HCT116 (cell line): Measurements from ENCODE around the gene PMF1. TPM values are rescaled to one million over a fixed set of nuclear protein-coding genes. Genes with fewer than 3 reads are reported as not detected.

Experiments used
- ATAC-seq: fragments of 200-7000 bp; cut with Tn5 transposase; 2 replicates; pipeline ENCODE4 v1.9.1; 2020; ENCODE audit warnings: mild to moderate bottlenecking, moderate library complexity
- BruUV-seq: library from RNA; stranded (reverse); fragments of 400-500 nt; replicated peaks from 2 replicates; lab custom pipeline; 2021; lab: Mats Ljungman, UMichigan
- CTCF ChIA-PET: fragments of 300-600 bp; sonication (Branson Sonifier 250); formaldehyde crosslinking; loops from one replicate; lab custom pipeline; 2021; ENCODE audit warnings: antibody characterized with exemption; lab: Charles Lee
- POLR2A ChIA-PET: fragments of 300-600, 350-600 bp; sonication (Branson Sonifier 250); formaldehyde crosslinking; loops from one replicate; lab custom pipeline; 2021; ENCODE audit warnings: antibody characterized with exemption; lab: Charles Lee
- RAD21 ChIA-PET, 2 experiments: fragments of 300-600 bp; sonication (Branson Sonifier 250); formaldehyde crosslinking; loops; one replicate each; lab custom pipeline; 2023; ENCODE audit warnings: low total read pairs in 2 of 2; ENCODE audit not compliant: uncharacterized antibody in 2 of 2, unreplicated experiment in 2 of 2, low non-redundant PET in 1 of 2; lab: Charles Lee
- DNase-seq: peaks from one replicate; pipeline ENCODE4 v3.0.0-alpha.2; 2010; ENCODE audit warnings: low read depth, low spot score
- H2AFZ ChIP-seq: fragments of 200-600 bp; shearing (Covaris generic), sonication (generic); 2 replicates; pipeline ENCODE4 v1.6.1; 2017; ENCODE audit warnings: low read depth, mixed run types, mixed read lengths, antibody characterized with exemption, low read length; ENCODE audit not compliant: poor library complexity, severe bottlenecking
- H3K27ac ChIP-seq: 2 replicates; pipeline ENCODE4 v1.5.1; 2012; ENCODE audit warnings: low read depth, low read length
- H3K27me3 ChIP-seq: fragments of 200-600 bp; sonication (generic); 2 replicates; pipeline ENCODE4 v1.6.1; 2016; ENCODE audit warnings: mixed run types, low read length, mixed read lengths; ENCODE audit not compliant: insufficient read depth
- H3K36me3 ChIP-seq, 2 experiments: fragments of 200-500 bp in 1 of 2; fragments of 200-600 bp in 1 of 2; sonication (Bioruptor generic) in 1 of 2; sonication (generic) in 1 of 2; 2 replicates each; pipeline versions ENCODE4 v1.5.1 to v1.6.1; 2014 to 2016; ENCODE audit warnings: low read length in 2 of 2, inconsistent platforms in 1 of 2, mixed read lengths in 1 of 2, mixed run types in 1 of 2; ENCODE audit not compliant: insufficient read depth in 2 of 2, control insufficient read depth in 1 of 2
- H3K4me1 ChIP-seq, 2 experiments: fragments of 200-600 bp in 1 of 2; sonication (generic) in 1 of 2; 2 replicates each; pipeline versions ENCODE4 v1.5.1 to v1.6.1; 2012 to 2017; ENCODE audit warnings: low read length in 2 of 2, inconsistent platforms in 1 of 2, mild to moderate bottlenecking in 1 of 2, mixed read lengths in 1 of 2, mixed run types in 1 of 2, moderate library complexity in 1 of 2; ENCODE audit not compliant: insufficient read depth in 2 of 2, control insufficient read depth in 1 of 2
- H3K4me2 ChIP-seq: fragments of 200-600 bp; sonication (generic); 2 replicates; pipeline ENCODE4 v1.6.1; 2017; ENCODE audit warnings: mixed run types, low read length, mixed read lengths
- H3K4me3 ChIP-seq, 2 experiments: fragments of 200-600 bp in 1 of 2; sonication (generic) in 1 of 2; replicated peaks in 1 of 2; 2 replicates each; pipeline ENCODE4 v1.5.1; 2011 to 2016; ENCODE audit warnings: low read length in 2 of 2, control low read depth in 1 of 2, low read depth in 1 of 2, mild to moderate bottlenecking in 1 of 2, mixed read lengths in 1 of 2, mixed run types in 1 of 2
- H3K79me2 ChIP-seq: fragments of 200-600 bp; sonication (generic); 2 replicates; pipeline ENCODE4 v1.6.1; 2017; ENCODE audit warnings: mild to moderate bottlenecking, mixed run types, low read length, moderate library complexity, mixed read lengths; ENCODE audit not compliant: insufficient read depth
- H3K9ac ChIP-seq: fragments of 200-600 bp; sonication (generic); 2 replicates; pipeline ENCODE4 v1.6.1; 2016; ENCODE audit warnings: low read length, mixed read lengths
- H3K9me2 ChIP-seq: fragments of 200-600 bp; sonication (generic), shearing (Covaris generic); 2 replicates; pipeline ENCODE4 v1.6.1; 2017; ENCODE audit warnings: mixed run types, mild to moderate bottlenecking, moderate library complexity; ENCODE audit not compliant: insufficient read depth
- H3K9me3 ChIP-seq, 2 experiments: fragments of 200-500 bp in 1 of 2; fragments of 200-600 bp in 1 of 2; sonication (Bioruptor generic) in 1 of 2; sonication (generic) in 1 of 2; 2 replicates each; pipeline ENCODE4 v1.6.1; 2014 to 2017; ENCODE audit warnings: low read length in 2 of 2, mixed read lengths in 2 of 2, inconsistent platforms in 1 of 2, low read depth in 1 of 2, mild to moderate bottlenecking in 1 of 2, mixed run types in 1 of 2, moderate library complexity in 1 of 2; ENCODE audit not compliant: control insufficient read depth in 1 of 2, insufficient read depth in 1 of 2
- H4K20me1 ChIP-seq: fragments of 200-600 bp; sonication (generic), shearing (Covaris generic); 2 replicates; pipeline ENCODE4 v1.6.1; 2017; ENCODE audit warnings: mixed run types, mild to moderate bottlenecking, moderate library complexity; ENCODE audit not compliant: insufficient read depth
- ATF3 ChIP-seq: IDR thresholded peaks from 2 replicates; pipeline ENCODE4 v1.6.1; 2012
- CBX3 ChIP-seq: IDR thresholded peaks from 2 replicates; pipeline ENCODE4 v1.6.1; 2012; ENCODE audit warnings: low read depth
- CEBPB ChIP-seq: IDR thresholded peaks from 2 replicates; pipeline ENCODE4 v1.6.1; 2012; ENCODE audit warnings: low read depth
- EZH2 ChIP-seq: fragments of 200-600 bp; sonication (generic); IDR thresholded peaks from 2 replicates; pipeline ENCODE4 v1.6.1; 2017; ENCODE audit warnings: antibody characterized with exemption, mixed run types
- EZH2phosphoT487 ChIP-seq: fragments of 200-600 bp; IDR thresholded peaks from 2 replicates; pipeline ENCODE4 v1.6.1; 2018; ENCODE audit warnings: antibody characterized with exemption, borderline replicate concordance
- FOSL1 ChIP-seq: IDR thresholded peaks from 2 replicates; pipeline ENCODE4 v1.6.1; 2012; ENCODE audit warnings: low read depth
- JUND ChIP-seq: IDR thresholded peaks from 2 replicates; pipeline ENCODE4 v1.6.1; 2012
- SRF ChIP-seq: IDR thresholded peaks from 2 replicates; pipeline ENCODE4 v1.6.1; 2012; ENCODE audit warnings: low read depth
- TCF7L2 ChIP-seq: IDR thresholded peaks from 2 replicates; pipeline ENCODE4 v1.7.0; 2011; ENCODE audit warnings: borderline replicate concordance, inconsistent platforms; ENCODE audit not compliant: insufficient read depth, insufficient read length; ENCODE audit errors: extremely low read depth
- ZFX ChIP-seq: fragments of 450-650 bp; IDR thresholded peaks from 2 replicates; pipeline ENCODE4 v1.6.1; 2017
- ZNF274 ChIP-seq: fragments of 200-500 bp; sonication (Bioruptor generic); IDR thresholded peaks from 2 replicates; pipeline ENCODE4 v1.6.1; 2014; ENCODE audit warnings: mild to moderate bottlenecking, low read depth, low read length, inconsistent platforms
- intact Hi-C: fragments of 100-400 bp; cut with micrococcal nuclease; formaldehyde crosslinking; loops from 2 replicates; pipeline ENCODE4 v1.10.0; 2022
- total RNA-seq: library from RNA; stranded (reverse); gene quantifications from one replicate; pipeline ENCODE4 v1.2.1, GENCODE V29; 2021; ENCODE audit not compliant: unreplicated experiment
- TF ChIP-seq, protein P1 (sequence below), 3 experiments: fragments of 200-600 bp in 1 of 3; sonication (generic) in 1 of 3; IDR thresholded peaks in 2 of 3; conservative IDR thresholded peaks in 1 of 3; 2 replicates each; pipeline ENCODE4 v1.5.1; 2012 to 2017; ENCODE audit warnings: low read depth in 2 of 3, low read length in 2 of 3, antibody characterized with exemption in 1 of 3, borderline replicate concordance in 1 of 3, control low read depth in 1 of 3, mild to moderate bottlenecking in 1 of 3, mixed read lengths in 1 of 3, mixed run types in 1 of 3, moderate library complexity in 1 of 3; ENCODE audit not compliant: insufficient read depth in 1 of 3
- TF ChIP-seq, protein P2 (sequence below): IDR thresholded peaks from 2 replicates; pipeline ENCODE4 v1.6.1; 2012; ENCODE audit warnings: low read depth
- TF ChIP-seq, protein P3 (sequence below): IDR thresholded peaks from 2 replicates; pipeline ENCODE4 v1.6.1; 2012

PMF1 gene
- total RNA-seq, 1 experiment from 2014 or later, result 52.6 TPM

- TF ChIP-seq CBX3 (peak; percentile 96), EZH2 (no peak), JUND (0 out of 2 replicates have a peak, but pooled peaks have one; percentile 26), ZNF274 (no peak), EZH2phosphoT487 (no peak)
Measured at GRCh38 chr1:156282479-156283222, 69.8 kb downstream of the PMF1 start, which contains the start of gene SMG5 (continued).

- CTCF ChIA-PET, result interaction anchor here (2.3 kb wide), 1 partner anchor 36 kb away, joined by 6 read pairs; no protein-coding TSS in a partner anchor
Measured at GRCh38 chr1:156283521-156283920, 70.7 kb downstream of the PMF1 start.

More at GRCh38 chr1:156283521-156283920, 70.7 kb downstream of the PMF1 start:
- intact Hi-C loops, result loop anchor here (2.0 kb wide), 1 partner anchor 55 kb away; the partner anchor contains the start of genes CCT3 and TSACC
- BruUV-seq, result no TSS peak
- H3K27ac ChIP-seq, result peak overlapping the region; percentile 90
- peaks cover 10% of the 10 kb centered on the region; the same call in 1 of the 2 replicates for H4K20me1 ChIP-seq
- H3K4me3 ChIP-seq, result peak overlapping the region; percentile 77 to 96
- peaks cover 8 to 19% of the 10 kb centered on the region in 2 experiments; a peak in 3 of 4 replicates for H3K36me3 ChIP-seq
- TF ChIP-seq ATF3, result no peak
- no peak for TF ChIP-seq ZFX
- TF ChIP-seq, protein P1, sequence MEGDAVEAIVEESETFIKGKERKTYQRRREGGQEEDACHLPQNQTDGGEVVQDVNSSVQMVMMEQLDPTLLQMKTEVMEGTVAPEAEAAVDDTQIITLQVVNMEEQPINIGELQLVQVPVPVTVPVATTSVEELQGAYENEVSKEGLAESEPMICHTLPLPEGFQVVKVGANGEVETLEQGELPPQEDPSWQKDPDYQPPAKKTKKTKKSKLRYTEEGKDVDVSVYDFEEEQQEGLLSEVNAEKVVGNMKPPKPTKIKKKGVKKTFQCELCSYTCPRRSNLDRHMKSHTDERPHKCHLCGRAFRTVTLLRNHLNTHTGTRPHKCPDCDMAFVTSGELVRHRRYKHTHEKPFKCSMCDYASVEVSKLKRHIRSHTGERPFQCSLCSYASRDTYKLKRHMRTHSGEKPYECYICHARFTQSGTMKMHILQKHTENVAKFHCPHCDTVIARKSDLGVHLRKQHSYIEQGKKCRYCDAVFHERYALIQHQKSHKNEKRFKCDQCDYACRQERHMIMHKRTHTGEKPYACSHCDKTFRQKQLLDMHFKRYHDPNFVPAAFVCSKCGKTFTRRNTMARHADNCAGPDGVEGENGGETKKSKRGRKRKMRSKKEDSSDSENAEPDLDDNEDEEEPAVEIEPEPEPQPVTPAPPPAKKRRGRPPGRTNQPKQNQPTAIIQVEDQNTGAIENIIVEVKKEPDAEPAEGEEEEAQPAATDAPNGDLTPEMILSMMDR (IDR thresholded peaks at IDR 0.05 in 2 of 3, conservative IDR thresholded peaks at IDR 0.05 in 1 of 3; ENCODE audit: borderline replicate concordance in 1 of 3, insufficient read depth in 1 of 3, low read depth in 2 of 3, low read length in 2 of 3), result no peak
- TF ChIP-seq CEBPB, result no peak
- TF ChIP-seq, protein P2, sequence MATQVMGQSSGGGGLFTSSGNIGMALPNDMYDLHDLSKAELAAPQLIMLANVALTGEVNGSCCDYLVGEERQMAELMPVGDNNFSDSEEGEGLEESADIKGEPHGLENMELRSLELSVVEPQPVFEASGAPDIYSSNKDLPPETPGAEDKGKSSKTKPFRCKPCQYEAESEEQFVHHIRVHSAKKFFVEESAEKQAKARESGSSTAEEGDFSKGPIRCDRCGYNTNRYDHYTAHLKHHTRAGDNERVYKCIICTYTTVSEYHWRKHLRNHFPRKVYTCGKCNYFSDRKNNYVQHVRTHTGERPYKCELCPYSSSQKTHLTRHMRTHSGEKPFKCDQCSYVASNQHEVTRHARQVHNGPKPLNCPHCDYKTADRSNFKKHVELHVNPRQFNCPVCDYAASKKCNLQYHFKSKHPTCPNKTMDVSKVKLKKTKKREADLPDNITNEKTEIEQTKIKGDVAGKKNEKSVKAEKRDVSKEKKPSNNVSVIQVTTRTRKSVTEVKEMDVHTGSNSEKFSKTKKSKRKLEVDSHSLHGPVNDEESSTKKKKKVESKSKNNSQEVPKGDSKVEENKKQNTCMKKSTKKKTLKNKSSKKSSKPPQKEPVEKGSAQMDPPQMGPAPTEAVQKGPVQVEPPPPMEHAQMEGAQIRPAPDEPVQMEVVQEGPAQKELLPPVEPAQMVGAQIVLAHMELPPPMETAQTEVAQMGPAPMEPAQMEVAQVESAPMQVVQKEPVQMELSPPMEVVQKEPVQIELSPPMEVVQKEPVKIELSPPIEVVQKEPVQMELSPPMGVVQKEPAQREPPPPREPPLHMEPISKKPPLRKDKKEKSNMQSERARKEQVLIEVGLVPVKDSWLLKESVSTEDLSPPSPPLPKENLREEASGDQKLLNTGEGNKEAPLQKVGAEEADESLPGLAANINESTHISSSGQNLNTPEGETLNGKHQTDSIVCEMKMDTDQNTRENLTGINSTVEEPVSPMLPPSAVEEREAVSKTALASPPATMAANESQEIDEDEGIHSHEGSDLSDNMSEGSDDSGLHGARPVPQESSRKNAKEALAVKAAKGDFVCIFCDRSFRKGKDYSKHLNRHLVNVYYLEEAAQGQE, result no peak
- TF ChIP-seq EZH2phosphoT487, result no peak
- TF ChIP-seq EZH2, result no peak
- TF ChIP-seq CBX3, result no peak
- TF ChIP-seq, protein P3, sequence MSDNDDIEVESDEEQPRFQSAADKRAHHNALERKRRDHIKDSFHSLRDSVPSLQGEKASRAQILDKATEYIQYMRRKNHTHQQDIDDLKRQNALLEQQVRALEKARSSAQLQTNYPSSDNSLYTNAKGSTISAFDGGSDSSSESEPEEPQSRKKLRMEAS, result no peak
- TF ChIP-seq SRF, result no peak
- TF ChIP-seq FOSL1, result no peak
- TF ChIP-seq TCF7L2, result no peak
- no peaks in the 10 kb centered on the region for H3K27me3 ChIP-seq
- peaks cover 25 to 27% of the 10 kb centered on the region in 2 experiments for H3K4me1 ChIP-seq
- no peaks in the 10 kb centered on the region for H3K9me3 ChIP-seq
- no peaks in the 10 kb centered on the region for H3K9me2 ChIP-seq
- H3K79me2 ChIP-seq, result peaks cover 50% of the 10 kb centered on the region
- POLR2A ChIA-PET, result interaction anchor here (1.3 to 1.8 kb wide), 3 partner anchors 12 to 174 kb away, joined by 3 to 5 read pairs (median 5); partner anchors contain the start of genes GLMP and PMF1
- peak overlapping the region; percentile 98 for H3K9ac ChIP-seq
- H2AFZ ChIP-seq, result no peak overlapping the region
- ATAC-seq (no peak), DNase-seq (no peak)
- peak overlapping the region; percentile 91 for H3K4me2 ChIP-seq
- RAD21 ChIA-PET, result no interaction called here
